ENCODE data around the gene ROR1.

- TF ChIP-seq CTCF (IDR thresholded peaks at IDR 0.05) (no peak), POLR2A (IDR thresholded peaks at IDR 0.05) (no peak), POLR2AphosphoS5 (IDR thresholded peaks at IDR 0.05) (no peak), EP300 (IDR thresholded peaks at IDR 0.05) (no peak)
These were observed 144.0 kb downstream of the ROR1 start for GRCh38 chr1:63917571-63918417.
